Measurements from ENCODE around the gene ZBTB46. TPM values are rescaled to one million over a fixed set of nuclear protein-coding genes. Genes with fewer than 3 reads are reported as not detected.

The ZBTB46 gene
- total RNA-seq, 3 donors from 2014 or later = 8.2 to 18.7 (median 10.7) TPM

- Histone ChIP-seq H3K27me3 (no peaks in the 10 kb centered on the region), H3K9me3 (no peaks in the 10 kb centered on the region), H3K27ac (peak overlapping the region in 1 of 2 donors; percentile 30), H3K4me1 (no peaks in the 10 kb centered on the region), H3K36me3 (no peaks in the 10 kb centered on the region), H3K4me3 (no peak overlapping the region)
- TF ChIP-seq POLR2AphosphoS5 (IDR thresholded peaks at IDR 0.05) (no peak), POLR2A (IDR thresholded peaks at IDR 0.05) (no peak)
- TF ChIP-seq, protein P1, sequence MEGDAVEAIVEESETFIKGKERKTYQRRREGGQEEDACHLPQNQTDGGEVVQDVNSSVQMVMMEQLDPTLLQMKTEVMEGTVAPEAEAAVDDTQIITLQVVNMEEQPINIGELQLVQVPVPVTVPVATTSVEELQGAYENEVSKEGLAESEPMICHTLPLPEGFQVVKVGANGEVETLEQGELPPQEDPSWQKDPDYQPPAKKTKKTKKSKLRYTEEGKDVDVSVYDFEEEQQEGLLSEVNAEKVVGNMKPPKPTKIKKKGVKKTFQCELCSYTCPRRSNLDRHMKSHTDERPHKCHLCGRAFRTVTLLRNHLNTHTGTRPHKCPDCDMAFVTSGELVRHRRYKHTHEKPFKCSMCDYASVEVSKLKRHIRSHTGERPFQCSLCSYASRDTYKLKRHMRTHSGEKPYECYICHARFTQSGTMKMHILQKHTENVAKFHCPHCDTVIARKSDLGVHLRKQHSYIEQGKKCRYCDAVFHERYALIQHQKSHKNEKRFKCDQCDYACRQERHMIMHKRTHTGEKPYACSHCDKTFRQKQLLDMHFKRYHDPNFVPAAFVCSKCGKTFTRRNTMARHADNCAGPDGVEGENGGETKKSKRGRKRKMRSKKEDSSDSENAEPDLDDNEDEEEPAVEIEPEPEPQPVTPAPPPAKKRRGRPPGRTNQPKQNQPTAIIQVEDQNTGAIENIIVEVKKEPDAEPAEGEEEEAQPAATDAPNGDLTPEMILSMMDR (IDR thresholded peaks at IDR 0.05) = no peak
- DNase-seq (ENCODE audit: low spot score in 2 of 2) = no peak
- intact Hi-C loops (cut with DNase I; ENCODE audit: low total_unique reads) = no loop called here
These were observed 7.3 kb downstream of the ZBTB46 start for GRCh38 chr20:63823691-63824311.

DNA sequence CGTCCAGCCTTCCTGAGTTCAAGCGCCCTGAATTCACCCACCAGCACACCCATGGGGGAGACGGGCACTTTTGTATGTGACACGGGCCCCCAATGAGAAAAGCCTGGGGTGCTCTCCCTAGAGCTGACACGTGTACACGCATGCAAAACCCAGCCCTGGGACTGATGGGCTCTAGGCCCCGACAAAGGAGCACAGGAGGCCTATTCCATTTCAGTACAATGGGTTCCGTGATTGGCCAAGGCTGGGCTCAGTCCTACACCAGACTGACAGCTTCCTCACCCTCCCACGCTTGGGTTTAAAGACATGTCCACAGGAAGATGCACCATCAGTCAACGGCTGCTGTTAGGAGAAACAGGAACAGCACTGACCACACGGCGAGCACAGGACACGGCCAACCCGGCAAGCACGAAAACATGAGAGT, 8.8 kb downstream of the ZBTB46 start:
- no peak for DNase-seq (ENCODE audit: low spot score in 2 of 2)
- H3K9me3 ChIP-seq = no peaks in the 10 kb centered on the region
- H3K27ac ChIP-seq = peak overlapping the region in 1 of 2 donors; percentile 55
- H3K27me3 ChIP-seq = no peaks in the 10 kb centered on the region
- intact Hi-C loops (cut with DNase I; ENCODE audit: low total_unique reads) = no loop called here
- H3K36me3 ChIP-seq = no peaks in the 10 kb centered on the region
- no peaks in the 10 kb centered on the region for H3K4me1 ChIP-seq
- no peak overlapping the region for H3K4me3 ChIP-seq
- no peak for TF ChIP-seq POLR2AphosphoS5 (IDR thresholded peaks at IDR 0.05)

DNA sequence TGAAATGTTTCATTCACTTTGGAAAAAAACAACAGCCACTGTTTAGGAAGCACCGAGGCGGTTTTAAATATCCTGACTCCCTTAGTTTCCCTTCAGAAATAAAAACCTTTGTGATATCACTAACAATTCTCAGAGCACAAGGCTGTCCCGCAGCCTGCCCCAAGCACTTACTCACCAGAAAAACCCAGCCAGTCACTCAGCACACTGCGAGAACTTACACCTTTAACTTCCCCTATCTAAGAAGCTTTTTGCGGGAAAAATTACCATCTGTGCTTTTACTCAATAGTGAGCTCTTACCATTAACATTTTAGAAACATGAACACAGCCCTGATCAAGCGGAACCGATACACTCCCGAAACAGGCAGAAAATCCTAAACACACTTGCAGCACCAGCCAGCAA, 9.3 kb downstream of the ZBTB46 start:
- intact Hi-C loops (cut with DNase I; ENCODE audit: low total_unique reads) = no loop called here
- DNase-seq (ENCODE audit: low spot score in 2 of 2) = no peak
- Histone ChIP-seq H3K9me3 (no peaks in the 10 kb centered on the region), H3K36me3 (no peaks in the 10 kb centered on the region), H3K27me3 (no peaks in the 10 kb centered on the region), H3K4me3 (no peak overlapping the region), H3K27ac (peak overlapping the region in 1 of 2 donors; percentile 55), H3K4me1 (no peaks in the 10 kb centered on the region)
- no peak for TF ChIP-seq POLR2A (IDR thresholded peaks at IDR 0.05)
- TF ChIP-seq POLR2AphosphoS5 (IDR thresholded peaks at IDR 0.05) = no peak
- TF ChIP-seq, protein P1 (IDR thresholded peaks at IDR 0.05) = no peak

DNA sequence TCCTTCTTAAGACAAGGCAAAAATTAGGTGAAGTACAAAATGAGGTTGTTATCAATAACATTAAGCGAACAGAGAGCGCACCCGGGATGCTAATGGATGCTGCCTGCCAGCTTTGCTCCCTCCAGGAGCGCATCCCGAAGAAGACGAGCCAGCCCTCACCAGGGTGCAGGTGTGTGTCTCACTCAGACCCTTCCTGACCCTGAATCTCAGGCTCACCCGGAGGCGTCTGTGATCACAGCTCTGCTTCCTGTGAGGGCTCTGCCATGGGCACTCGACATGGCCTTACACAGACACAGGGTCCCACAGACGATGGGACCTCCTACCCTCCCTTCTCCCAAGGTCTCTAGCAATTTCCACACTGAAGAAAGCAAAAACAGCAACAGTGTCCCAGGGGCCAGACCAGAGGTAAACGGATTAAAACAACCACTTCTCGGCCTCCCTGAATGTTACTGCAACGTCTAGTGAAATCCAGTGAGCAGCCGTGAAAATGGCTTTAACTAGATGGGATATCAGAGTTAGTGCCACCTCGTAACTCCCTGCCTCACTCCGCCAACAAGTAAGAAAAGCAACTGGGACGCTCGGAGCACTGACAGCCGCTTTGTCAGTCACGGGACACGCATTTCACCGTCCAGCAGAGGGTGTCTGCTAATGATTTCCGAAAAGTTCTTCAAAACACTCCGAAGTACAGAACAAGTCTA, 11.7 kb downstream of the ZBTB46 start:
- Histone ChIP-seq H3K4me3 (peak overlapping the region; percentile 7 to 54 (median 26)), H3K36me3 (no peaks in the 10 kb centered on the region), H3K4me1 (no peaks in the 10 kb centered on the region), H3K27me3 (no peaks in the 10 kb centered on the region), H3K27ac (peak overlapping the region; percentile 36 to 74), H3K9me3 (no peaks in the 10 kb centered on the region)
- intact Hi-C loops (cut with DNase I; ENCODE audit: low total_unique reads) = no loop called here
- TF ChIP-seq POLR2AphosphoS5 (IDR thresholded peaks at IDR 0.05) = no peak
- no peak for TF ChIP-seq POLR2A (IDR thresholded peaks at IDR 0.05)
- TF ChIP-seq, protein P1 (IDR thresholded peaks at IDR 0.05) = peak in 1 of 3 donors; percentile 35
- no peak for DNase-seq (ENCODE audit: low spot score in 2 of 2)

GRCh38 chr20:63815615-63816253, 15.3 kb downstream of the ZBTB46 start:
- TF ChIP-seq, protein P1 (IDR thresholded peaks at IDR 0.05) = no peak
- intact Hi-C loops (cut with DNase I; ENCODE audit: low total_unique reads) = no loop called here
- Histone ChIP-seq H3K27ac (no peak overlapping the region), H3K27me3 (no peaks in the 10 kb centered on the region), H3K9me3 (no peaks in the 10 kb centered on the region), H3K36me3 (no peaks in the 10 kb centered on the region), H3K4me1 (no peaks in the 10 kb centered on the region), H3K4me3 (no peak overlapping the region)
- DNase-seq (ENCODE audit: low spot score in 2 of 2) = no peak
